GM12891 (cell line): ENCODE measurements around the gene AMER3.

ENCODE experiments used
- DNase-seq: peaks from one replicate; pipeline ENCODE4 v3.0.0; 2011; ENCODE audit warnings: low spot score; ENCODE audit not compliant: insufficient read length
- FAIRE-seq: peaks from 2 replicates; lab custom pipeline; 2011; peaks lifted over from hg19 to GRCh38; lab: Jason Lieb, UNC
- PAX5 ChIP-seq: IDR thresholded peaks from 2 replicates; pipeline ENCODE4 v1.6.1; 2011; ENCODE audit warnings: low read length, moderate library complexity, mild to moderate bottlenecking; ENCODE audit not compliant: insufficient read depth, severe bottlenecking
- POLR2A ChIP-seq: IDR thresholded peaks from 2 replicates; pipeline ENCODE4 v1.6.1; 2011; ENCODE audit warnings: low read depth, low read length, control low read depth
- POLR2AphosphoS5 ChIP-seq: IDR thresholded peaks from 2 replicates; pipeline ENCODE4 v1.6.1; 2011; ENCODE audit warnings: low read depth, low read length, control low read depth
- POU2F2 ChIP-seq: IDR thresholded peaks from 2 replicates; pipeline ENCODE4 v1.6.1; 2011; ENCODE audit warnings: low read depth, mild to moderate bottlenecking, control low read depth, low read length, moderate library complexity
- SPI1 ChIP-seq: IDR thresholded peaks from 2 replicates; pipeline ENCODE4 v1.6.1; 2011; ENCODE audit warnings: low read depth, low read length, control low read depth
- TAF1 ChIP-seq: IDR thresholded peaks from 2 replicates; pipeline ENCODE4 v1.6.1; 2011; ENCODE audit warnings: low read depth, low read length, control low read depth

AMER3 gene

DNA sequence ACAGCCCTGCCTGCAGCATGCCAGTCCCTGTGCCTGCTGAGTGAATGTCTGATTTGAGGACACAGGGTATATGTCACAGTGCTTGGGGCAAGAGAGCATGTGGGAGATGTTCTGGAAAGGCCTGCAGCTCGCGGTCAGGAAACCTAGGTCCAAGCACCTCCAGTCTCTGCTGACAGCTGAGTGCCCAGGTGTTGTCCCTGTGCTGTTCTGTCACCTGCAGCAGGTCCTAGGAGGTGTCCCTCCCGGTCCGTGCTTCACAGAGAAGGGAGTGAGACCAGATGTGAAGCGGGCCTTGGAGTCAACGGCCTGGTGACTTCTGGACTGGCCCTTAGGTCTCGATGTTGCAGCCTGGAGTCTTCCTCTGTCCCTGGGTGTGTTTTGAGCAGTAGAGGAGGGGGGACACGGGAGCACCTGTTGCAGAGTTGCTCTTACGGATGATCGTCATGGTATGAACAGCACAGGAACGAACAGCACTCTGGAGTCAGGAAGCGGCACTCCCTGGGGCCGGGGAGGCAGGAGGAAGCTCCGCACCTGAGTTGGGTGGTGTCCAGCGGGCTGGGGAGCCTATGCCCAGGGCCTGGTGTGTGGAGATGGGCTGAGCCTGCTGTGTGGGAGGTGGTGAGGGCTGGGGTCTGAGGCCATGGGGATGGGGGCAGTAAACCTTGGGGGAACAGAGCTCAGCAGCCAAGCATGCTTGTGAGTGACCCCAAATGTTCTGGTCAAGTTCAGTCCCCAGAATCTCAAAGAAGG is 59.8 kb downstream of the AMER3 start:
- DNase-seq (no peak), FAIRE-seq (no peak)
- no peak for TF ChIP-seq SPI1
- TF ChIP-seq POLR2A = no peak
- TF ChIP-seq TAF1 = no peak
- no peak for TF ChIP-seq POU2F2
- no peak for TF ChIP-seq POLR2AphosphoS5
- TF ChIP-seq PAX5 = no peak
